Endodermal cell (in vitro differentiated cells): ENCODE measurements around the gene CELF6. TPM values are rescaled to one million over a fixed set of nuclear protein-coding genes. Genes with fewer than 3 reads are reported as not detected.

Experiments
- DNase-seq: peaks from one replicate; pipeline ENCODE4 v3.0.0-alpha.2; 2017
- H3K27ac ChIP-seq: 2 replicates; pipeline ENCODE4 v1.5.1; 2013; ENCODE audit warnings: mild to moderate bottlenecking, low read depth, low read length, moderate library complexity
- H3K27me3 ChIP-seq: 2 replicates; pipeline ENCODE4 v1.6.1; 2013; ENCODE audit warnings: mild to moderate bottlenecking, low read length, moderate library complexity; ENCODE audit not compliant: insufficient read depth, control insufficient read depth, poor library complexity, severe bottlenecking
- H3K36me3 ChIP-seq: 2 replicates; pipeline ENCODE4 v1.7.0; 2013; ENCODE audit warnings: mild to moderate bottlenecking, low read length, moderate library complexity; ENCODE audit not compliant: control insufficient read depth, insufficient read depth
- H3K4me1 ChIP-seq: one replicate; pipeline ENCODE4 v1.7.0; 2013; ENCODE audit warnings: low read length; ENCODE audit not compliant: control insufficient read depth, insufficient read depth
- H3K4me3 ChIP-seq: 2 replicates; pipeline ENCODE4 v1.5.1; 2013; ENCODE audit warnings: mild to moderate bottlenecking, low read length, moderate library complexity
- H3K9ac ChIP-seq: 2 replicates; pipeline ENCODE4 v1.6.1; 2013; ENCODE audit warnings: mild to moderate bottlenecking, low read length, moderate library complexity; ENCODE audit not compliant: poor library complexity, severe bottlenecking; ENCODE audit errors: extremely low read depth
- H3K9me3 ChIP-seq: 2 replicates; pipeline ENCODE4 v1.6.1; 2013; ENCODE audit warnings: mild to moderate bottlenecking, low read length, moderate library complexity; ENCODE audit not compliant: control insufficient read depth
- H3K27ac Mint-ChIP-seq: 2 replicates; pipeline ENCODE4 v1.8.0; 2020; ENCODE audit warnings: mixed read lengths
- H3K27me3 Mint-ChIP-seq: 2 replicates; pipeline ENCODE4 v1.8.0; 2021; ENCODE audit warnings: mild to moderate bottlenecking, mixed read lengths; ENCODE audit not compliant: insufficient read depth
- H3K36me3 Mint-ChIP-seq: 2 replicates; pipeline ENCODE4 v1.8.0; 2020; ENCODE audit warnings: low read depth, mixed read lengths
- H3K4me1 Mint-ChIP-seq: 2 replicates; pipeline ENCODE4 v1.8.0; 2020; ENCODE audit warnings: mixed read lengths
- H3K4me3 Mint-ChIP-seq: 2 replicates; pipeline ENCODE4 v1.8.0; 2020; ENCODE audit warnings: mild to moderate bottlenecking, moderate library complexity, mixed read lengths
- H3K9me3 Mint-ChIP-seq: 2 replicates; pipeline ENCODE4 v1.8.0; 2020; ENCODE audit warnings: mild to moderate bottlenecking, mixed read lengths
- CTCF ChIP-seq: fragments of 200-600 bp; sonication (generic); conservative IDR thresholded peaks from 2 replicates; pipeline ENCODE4 v1.5.0; 2021; ENCODE audit warnings: antibody characterized with exemption, mild to moderate bottlenecking
- WGBS, 2 experiments: methylation state at CpG; one replicate each; pipeline versions ENCODE4 v1.1.5 to v1.1.7; 2013; ENCODE audit warnings: missing lambda C conversion rate in 2 of 2, mixed read lengths in 1 of 2; ENCODE audit not compliant: insufficient coverage in 1 of 2, insufficient read length in 1 of 2; 5-methylcytosine and 5-hydroxymethylcytosine counted together
- total RNA-seq, 2 donors: library from RNA; stranded (reverse); fragmentation: NEBNext Ultra II Directional in 1 of 2; extraction: Animal tissue kit (Norgen Biotek cat#: 25700) in 1 of 2; gene quantifications; 2 replicates in 1 of 2; 3 replicates in 1 of 2; pipeline ENCODE4 v1.2.1, GENCODE V29; 2021

The CELF6 gene
- total RNA-seq, 2 donors from 2014 or later = 0.46 to 0.62 TPM

- 94 to 95% methylated on average over 2 to 3 of the region's 3 CpGs for whole genome bisulfite sequencing, 2 experiments
- Histone ChIP-seq H3K4me1 (peaks cover 3% of the 10 kb centered on the region), H3K27ac (no peak overlapping the region), H3K36me3 (peaks cover 71% of the 10 kb centered on the region), H3K9ac (no peak overlapping the region), H3K9me3 (no peaks in the 10 kb centered on the region), H3K4me3 (no peak overlapping the region), H3K27me3 (no peaks in the 10 kb centered on the region)
- peaks cover 3% of the 10 kb centered on the region for H3K27me3 Mint-ChIP-seq
- peaks cover 24% of the 10 kb centered on the region for H3K4me1 Mint-ChIP-seq
- peaks cover 79% of the 10 kb centered on the region for H3K36me3 Mint-ChIP-seq
- H3K4me3 Mint-ChIP-seq = no peak overlapping the region
- DNase-seq = no peak
- H3K27ac Mint-ChIP-seq = no peak overlapping the region
- TF ChIP-seq CTCF = no peak
- H3K9me3 Mint-ChIP-seq = no peaks in the 10 kb centered on the region
Measured at GRCh38 chr15:72249142-72249810, 70.7 kb downstream of the CELF6 start.

GRCh38 chr15:72248514-72248913 lies 71.4 kb downstream of the CELF6 start:
- Mint-ChIP-seq H3K36me3 (peaks cover 73% of the 10 kb centered on the region), H3K4me3 (no peak overlapping the region), H3K27ac (no peak overlapping the region), H3K4me1 (peaks cover 31% of the 10 kb centered on the region), H3K9me3 (no peaks in the 10 kb centered on the region), H3K27me3 (peaks cover 3% of the 10 kb centered on the region)
- no peak overlapping the region for H3K9ac ChIP-seq
- no peak overlapping the region for H3K4me3 ChIP-seq
- DNase-seq = no peak
- no peaks in the 10 kb centered on the region for H3K9me3 ChIP-seq
- 100% methylated on average over 1 of the region's 1 CpG; no CpG with 5 or more reads in 1 of the 2 experiments for WGBS, 2 experiments
- peaks cover 67% of the 10 kb centered on the region for H3K36me3 ChIP-seq
- H3K27ac ChIP-seq = no peak overlapping the region
- H3K4me1 ChIP-seq = peaks cover 9% of the 10 kb centered on the region
- TF ChIP-seq CTCF = no peak
- no peaks in the 10 kb centered on the region for H3K27me3 ChIP-seq

DNA sequence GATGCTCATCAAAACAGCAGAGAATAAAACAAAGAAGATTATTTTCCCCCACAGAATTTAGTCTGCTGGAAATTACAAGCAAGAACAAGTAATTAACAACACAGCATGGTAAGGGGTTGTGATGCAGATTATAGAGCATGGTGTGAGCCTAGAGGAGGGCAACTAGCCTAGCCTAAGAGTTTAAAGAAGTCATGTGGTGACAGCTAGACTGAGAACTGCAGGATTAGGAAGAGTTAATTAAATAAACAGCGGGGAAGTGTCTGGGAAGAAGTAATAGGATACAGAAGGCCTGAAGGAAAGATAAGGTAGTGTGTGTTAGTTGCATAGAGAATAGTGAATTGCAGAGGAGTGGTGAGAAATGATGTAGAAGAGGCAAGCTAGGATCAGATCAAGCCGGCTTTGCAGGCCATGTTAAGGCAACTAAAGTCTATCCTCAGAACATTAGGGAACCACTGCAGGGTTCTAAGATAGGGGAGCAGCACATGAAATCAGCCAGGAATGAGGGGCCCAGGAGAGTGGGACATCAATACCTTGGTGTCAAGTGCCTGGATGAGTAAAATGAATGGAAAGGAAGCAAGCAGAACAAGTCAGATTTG lies 77.1 kb downstream of the CELF6 start:
- H3K36me3 Mint-ChIP-seq = peaks cover 59% of the 10 kb centered on the region
- Histone ChIP-seq H3K36me3 (peaks cover 58% of the 10 kb centered on the region), H3K27me3 (no peaks in the 10 kb centered on the region), H3K4me1 (peaks cover 16% of the 10 kb centered on the region), H3K27ac (peak overlapping the region; percentile 83), H3K9me3 (no peaks in the 10 kb centered on the region), H3K4me3 (no peak overlapping the region), H3K9ac (peak overlapping the region; percentile 38)
- peak overlapping the region; percentile 90 for H3K27ac Mint-ChIP-seq
- H3K4me3 Mint-ChIP-seq = peak overlapping the region; percentile 3
- whole genome bisulfite sequencing, 2 experiments = 2 to 16% methylated on average over 2 of the region's 2 CpGs
- H3K9me3 Mint-ChIP-seq = no peaks in the 10 kb centered on the region
- peak; percentile 79 for DNase-seq
- H3K27me3 Mint-ChIP-seq = peaks cover 13% of the 10 kb centered on the region
- no peak for TF ChIP-seq CTCF
- H3K4me1 Mint-ChIP-seq = peaks cover 43% of the 10 kb centered on the region
